ENCODE results near the gene OPN3.
"Not testable (repeated sequence)": the region's sequence is repeated elsewhere in the genome, so short reads cannot be mapped to it uniquely, and the experiment has no call there.

The OPN3 gene, protein sequence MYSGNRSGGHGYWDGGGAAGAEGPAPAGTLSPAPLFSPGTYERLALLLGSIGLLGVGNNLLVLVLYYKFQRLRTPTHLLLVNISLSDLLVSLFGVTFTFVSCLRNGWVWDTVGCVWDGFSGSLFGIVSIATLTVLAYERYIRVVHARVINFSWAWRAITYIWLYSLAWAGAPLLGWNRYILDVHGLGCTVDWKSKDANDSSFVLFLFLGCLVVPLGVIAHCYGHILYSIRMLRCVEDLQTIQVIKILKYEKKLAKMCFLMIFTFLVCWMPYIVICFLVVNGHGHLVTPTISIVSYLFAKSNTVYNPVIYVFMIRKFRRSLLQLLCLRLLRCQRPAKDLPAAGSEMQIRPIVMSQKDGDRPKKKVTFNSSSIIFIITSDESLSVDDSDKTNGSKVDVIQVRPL

DNA sequence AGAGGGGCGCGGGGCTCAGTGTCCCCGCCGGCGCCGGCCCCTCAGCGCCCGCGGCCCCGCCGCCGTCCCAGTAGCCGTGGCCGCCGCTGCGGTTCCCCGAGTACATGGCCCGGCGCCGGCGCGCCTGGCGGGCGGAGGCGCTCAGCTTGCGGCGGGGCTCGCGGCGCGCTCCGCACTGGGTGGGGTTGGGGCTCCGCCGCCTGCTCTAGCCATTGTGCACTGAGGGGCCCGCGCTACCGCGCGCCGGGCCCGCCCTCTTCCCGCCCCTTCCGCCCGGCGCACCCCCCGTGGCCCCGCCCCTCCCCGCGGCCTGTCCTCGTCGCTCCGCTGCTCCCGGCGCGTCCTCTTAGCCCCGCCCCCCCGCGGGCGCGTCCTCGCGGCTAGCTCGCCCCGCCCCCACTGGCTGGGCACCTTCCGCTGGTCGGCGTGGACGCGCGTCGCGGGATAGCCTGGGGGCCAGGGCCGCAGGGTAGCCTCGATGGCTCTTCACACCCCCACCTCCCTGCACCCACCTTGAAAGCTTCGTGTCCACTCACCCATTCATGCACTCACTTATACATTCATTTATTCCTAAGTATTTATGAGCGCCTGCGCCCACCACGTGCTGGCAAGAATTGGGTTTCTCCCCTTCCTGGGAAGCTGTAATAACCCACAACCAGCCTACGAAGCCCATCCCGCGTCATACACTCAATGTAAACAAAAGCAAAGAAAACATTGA, at the start of gene OPN3, which contains the start of gene CHML:
Gene OPN3 (minus strand): TSS at position 221 of the 718 bp plus-strand sequence. CDS start 115 bp downstream, at position 106.
Gene CHML (minus strand): TSS at position 221 of the 718 bp plus-strand sequence. CDS start 4,603 bp downstream, outside the sequence.
- peak in 55 of 56 donors; percentile 48 to 97 (median 89) for DNase-seq

DNA sequence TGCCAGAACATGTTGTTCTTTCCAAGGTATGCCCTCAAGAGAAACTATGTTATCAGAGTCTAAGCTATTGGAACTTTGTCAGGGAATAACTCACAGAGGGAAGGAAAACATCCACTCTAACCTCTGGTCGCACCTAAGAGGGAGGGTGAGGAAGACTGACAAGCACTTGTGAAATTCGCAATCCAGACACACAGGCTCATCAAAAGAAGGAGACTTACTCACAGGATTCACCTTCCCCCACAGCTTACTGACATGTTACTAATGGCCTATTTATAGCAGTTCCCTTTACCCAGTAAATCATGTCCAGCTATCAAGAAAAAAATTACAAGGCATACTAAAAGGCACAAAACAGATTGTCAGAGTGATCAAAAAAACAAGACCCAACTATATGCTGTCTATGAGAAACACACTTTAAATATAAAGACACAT, 48.8 kb upstream of the OPN3 start:
- DNase-seq: no peak

GRCh38 chr1:241684108-241684507, 43.9 kb upstream of the OPN3 start:
- DNase-seq: no peak

GRCh38 chr1:241682921-241683320, 42.8 kb upstream of the OPN3 start:
- no peak for DNase-seq

- DNase-seq: not testable (repeated sequence)
Measured at GRCh38 chr1:241681861-241682448, 41.8 kb upstream of the OPN3 start.

GRCh38 chr1:241679961-241680360, 39.8 kb upstream of the OPN3 start:
- DNase-seq: no peak

GRCh38 chr1:241679404-241679803, 39.2 kb upstream of the OPN3 start:
- no peak for DNase-seq

- DNase-seq: no peak
Measured at GRCh38 chr1:241678536-241678935, 38.4 kb upstream of the OPN3 start.

- no peak for DNase-seq
Measured at GRCh38 chr1:241677201-241677600, 37.0 kb upstream of the OPN3 start.

DNA sequence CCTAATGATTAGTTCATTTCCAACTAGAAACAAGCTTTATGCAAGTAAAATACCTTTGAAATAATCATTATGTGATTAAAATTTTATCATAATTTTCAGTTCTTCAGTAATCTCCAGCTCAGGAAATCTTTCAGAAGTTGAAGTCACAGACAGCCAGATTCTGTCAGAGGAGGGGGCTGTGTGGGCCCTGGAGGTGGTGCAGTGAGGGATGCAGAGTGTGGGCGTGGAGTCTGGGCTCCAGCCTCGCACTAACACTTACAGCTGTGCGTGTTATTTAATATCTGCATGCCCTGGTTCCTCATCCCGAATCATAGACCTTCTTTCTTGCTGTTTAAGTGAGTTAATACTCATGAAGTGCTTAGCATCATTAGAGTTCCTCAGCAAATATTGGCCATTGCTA, 35.8 kb upstream of the OPN3 start:
- DNase-seq: no peak

GRCh38 chr1:241674805-241675384, 34.7 kb upstream of the OPN3 start:
- DNase-seq: no peak

- DNase-seq: no peak
Measured at GRCh38 chr1:241672301-241672700, 32.1 kb upstream of the OPN3 start.

GRCh38 chr1:241666419-241666818, 26.2 kb upstream of the OPN3 start:
- no peak for DNase-seq

GRCh38 chr1:241660424-241660972, 20.3 kb upstream of the OPN3 start:
- DNase-seq: no peak

DNA sequence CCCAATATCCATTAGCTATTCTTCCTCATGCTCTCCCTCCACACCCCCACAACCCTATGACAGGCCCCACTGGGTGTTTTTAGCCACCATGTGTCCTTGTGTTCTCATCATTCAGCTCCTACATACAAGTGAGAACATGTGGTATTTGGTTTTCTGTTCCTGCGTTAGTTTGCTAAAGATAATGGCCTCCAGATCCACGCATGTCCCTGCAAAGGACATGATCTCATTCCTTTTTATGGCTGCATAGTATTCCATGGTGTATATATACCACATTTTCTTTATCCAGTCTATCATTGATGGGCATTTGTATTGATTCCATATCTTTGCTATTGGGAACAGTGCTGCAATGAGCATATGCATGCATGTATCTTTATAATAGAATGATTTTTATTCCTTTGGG, 18.8 kb upstream of the OPN3 start:
- not testable (repeated sequence) for DNase-seq

DNA sequence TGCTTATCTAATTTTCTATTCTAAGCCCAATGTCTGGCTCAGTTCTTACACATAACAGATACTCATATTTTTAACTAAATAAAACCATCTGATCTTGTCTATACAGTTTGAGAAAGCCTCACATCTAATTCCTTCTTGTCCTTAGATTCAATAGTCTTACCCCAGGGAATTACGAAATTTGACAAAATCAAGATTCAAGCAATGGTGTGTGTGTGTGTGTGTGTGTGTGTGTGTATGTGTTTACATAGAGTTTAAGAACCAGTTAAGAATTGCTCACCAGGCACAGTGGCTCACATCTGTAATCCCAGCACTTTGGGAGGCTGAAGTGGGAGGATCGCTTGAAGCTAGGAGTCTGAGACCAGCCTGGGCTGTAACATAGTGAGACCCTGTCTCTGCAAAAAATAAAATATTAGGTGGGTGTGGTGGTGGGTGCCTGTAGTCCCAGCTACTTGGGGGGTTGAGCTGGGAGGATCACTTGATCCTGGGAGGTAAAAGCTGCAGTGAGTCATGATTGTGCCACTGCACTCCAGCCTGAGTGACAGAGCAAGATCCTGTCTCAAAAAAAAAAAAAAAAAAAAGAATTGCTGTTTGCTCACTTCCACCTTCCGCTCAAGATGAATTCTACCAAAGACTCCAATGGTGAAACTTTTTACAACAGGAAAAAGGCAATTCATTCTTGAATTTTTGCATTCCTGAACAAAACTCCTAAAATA, 18.1 kb upstream of the OPN3 start:
- no peak for DNase-seq

DNA sequence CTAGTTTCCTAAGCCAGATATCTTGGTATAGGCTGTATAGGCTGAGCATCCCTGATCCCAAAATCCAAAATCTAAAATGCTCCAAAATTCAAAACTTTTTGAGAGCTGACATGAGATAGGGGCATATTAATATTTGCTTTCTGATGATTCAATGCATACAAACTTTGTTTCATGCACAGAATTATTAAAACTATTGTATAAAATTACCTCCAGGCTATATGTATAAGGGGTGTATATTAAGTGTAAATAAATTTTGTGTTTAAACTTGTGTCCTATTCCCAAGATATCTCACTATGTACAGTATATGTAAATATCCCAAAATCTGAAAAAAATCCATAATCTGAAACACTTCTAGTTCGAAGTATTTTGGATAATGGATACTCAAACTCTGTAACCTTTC, 14.5 kb upstream of the OPN3 start:
- DNase-seq: no peak

- no peak for DNase-seq
Measured at GRCh38 chr1:241654019-241654418, 13.8 kb upstream of the OPN3 start.

DNA sequence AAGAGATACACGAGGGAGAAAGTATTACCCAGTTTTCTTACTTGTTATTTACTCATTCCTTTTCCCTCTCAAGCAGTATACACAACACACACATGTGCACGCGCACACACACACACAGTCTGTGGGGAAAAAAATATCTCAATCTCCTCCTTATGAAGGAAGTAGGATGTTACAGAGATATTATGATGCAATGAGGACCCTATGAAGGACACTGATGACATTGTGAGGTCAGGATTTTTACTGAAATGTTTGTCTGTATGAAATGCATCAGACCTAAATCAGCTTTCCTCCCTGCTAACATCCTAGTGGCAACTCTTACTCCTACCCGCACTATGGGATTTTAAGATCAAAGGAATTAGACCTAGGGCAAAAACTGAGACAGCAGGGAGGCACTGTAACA, 11.8 kb upstream of the OPN3 start, which contains the start of gene WDR64:
Gene WDR64 (plus strand): TSS at position 270 of the 400 bp plus-strand sequence. CDS start 204 bp downstream, outside the sequence.
- no peak for DNase-seq

GRCh38 chr1:241648159-241648558, 8.0 kb upstream of the OPN3 start:
- DNase-seq: no peak

DNA sequence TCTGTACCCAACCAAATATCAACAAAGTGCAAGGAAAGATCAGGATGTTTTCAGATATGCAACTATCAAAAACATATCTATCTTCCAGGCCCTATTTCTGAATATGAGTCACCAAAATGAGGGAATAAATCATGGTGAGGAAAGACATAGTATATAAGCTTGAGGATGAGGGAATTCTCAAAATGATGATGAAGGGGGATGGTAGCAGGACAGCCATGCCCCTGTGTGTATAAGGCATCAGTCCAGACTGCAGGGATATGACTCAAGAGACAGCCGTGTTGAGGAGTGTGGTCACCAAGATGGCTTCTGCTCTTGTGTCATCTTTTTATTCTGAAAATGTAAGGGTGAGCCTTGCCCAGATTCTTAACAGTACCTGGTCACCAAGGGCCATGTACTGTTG, 7.5 kb upstream of the OPN3 start:
- no peak for DNase-seq
